ENCODE results near the gene TMEM167B. TPM values are rescaled to one million over a fixed set of nuclear protein-coding genes. Genes with fewer than 3 reads are reported as not detected.

TMEM167B gene
- total RNA-seq, 1 experiment from 2014 or later: 21.4 TPM

DNA sequence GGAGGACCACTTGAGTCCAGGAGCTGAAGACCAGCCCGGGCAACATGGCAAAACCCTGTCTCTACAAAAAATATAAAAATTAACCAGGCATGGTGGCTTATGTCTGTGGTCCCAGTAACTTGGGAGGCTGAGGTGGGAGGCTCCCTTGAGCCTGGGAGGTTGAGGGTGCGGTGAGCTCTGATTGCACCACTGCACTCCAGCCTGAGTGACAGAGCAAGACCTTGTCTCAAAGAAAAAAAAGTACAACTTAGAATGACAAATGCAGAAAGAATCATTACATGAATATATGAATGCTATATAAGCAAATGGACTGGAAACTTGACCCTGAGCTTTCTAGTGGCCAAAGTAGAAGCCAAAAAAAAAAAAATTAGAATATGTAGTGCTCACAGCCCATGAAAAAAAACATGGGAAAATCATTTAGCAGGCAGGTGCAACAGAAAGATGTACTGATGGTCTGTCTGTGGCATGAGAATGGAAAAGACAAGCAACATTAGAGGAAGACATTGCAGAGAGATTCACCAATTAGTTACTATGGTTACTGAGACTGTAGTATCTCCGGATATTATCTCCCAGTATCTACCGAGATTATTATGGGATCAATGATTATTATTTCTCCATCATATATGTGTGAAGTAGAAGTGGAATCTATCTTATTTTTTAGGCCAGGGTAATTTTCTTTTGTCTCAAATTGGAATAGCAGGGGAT lies 42.6 kb downstream of the TMEM167B start:
- no peak overlapping the region for H2AFZ ChIP-seq (ENCODE audit: low read depth, low read length, poor library complexity, severe bottlenecking)
- H3K4me2 ChIP-seq (ENCODE audit: low read length): no peak overlapping the region
- intact Hi-C loops (cut with micrococcal nuclease): no loop called here
- H3K4me3 ChIP-seq (replicated peaks in 1 of 2; ENCODE audit: low read depth in 1 of 2, low read length in 2 of 2): no peak overlapping the region
- no peak for DNase-seq (ENCODE audit: low read depth, low spot score)
- no peaks in the 10 kb centered on the region for H3K79me2 ChIP-seq (ENCODE audit: insufficient read depth, low read length)
- H3K9me2 ChIP-seq (ENCODE audit: insufficient read depth): no peaks in the 10 kb centered on the region; the same call in 1 of the 2 replicates
- H3K9me3 ChIP-seq (ENCODE audit: control insufficient read depth in 1 of 2, insufficient read depth in 1 of 2, low read depth in 1 of 2, low read length in 2 of 2): no peaks in the 10 kb centered on the region
- H3K36me3 ChIP-seq (ENCODE audit: control insufficient read depth in 1 of 2, insufficient read depth in 2 of 2, low read length in 2 of 2): no peaks in the 10 kb centered on the region
- H3K27me3 ChIP-seq (ENCODE audit: insufficient read depth, low read length): no peaks in the 10 kb centered on the region
- no peak for ATAC-seq
- ChIA-PET RAD21 (ENCODE audit: low non-redundant PET in 1 of 2, low total read pairs in 2 of 2, uncharacterized antibody in 2 of 2, unreplicated experiment in 2 of 2) (no interaction called here), CTCF (interaction anchor here (1.4 kb wide), 1 partner anchor 20 kb away, joined by 3 read pairs; no protein-coding TSS in a partner anchor), POLR2A (no interaction called here)
- H3K9ac ChIP-seq (ENCODE audit: low read length): no peak overlapping the region
- H3K27ac ChIP-seq (ENCODE audit: low read depth, low read length): no peak overlapping the region
- no peaks in the 10 kb centered on the region for H3K4me1 ChIP-seq (ENCODE audit: control insufficient read depth in 1 of 2, insufficient read depth in 2 of 2, low read length in 2 of 2)
- TF ChIP-seq JUND (IDR thresholded peaks at IDR 0.05): no peak
- no peak for TF ChIP-seq EZH2phosphoT487 (IDR thresholded peaks at IDR 0.05; ENCODE audit: borderline replicate concordance)
- TF ChIP-seq, protein P1, sequence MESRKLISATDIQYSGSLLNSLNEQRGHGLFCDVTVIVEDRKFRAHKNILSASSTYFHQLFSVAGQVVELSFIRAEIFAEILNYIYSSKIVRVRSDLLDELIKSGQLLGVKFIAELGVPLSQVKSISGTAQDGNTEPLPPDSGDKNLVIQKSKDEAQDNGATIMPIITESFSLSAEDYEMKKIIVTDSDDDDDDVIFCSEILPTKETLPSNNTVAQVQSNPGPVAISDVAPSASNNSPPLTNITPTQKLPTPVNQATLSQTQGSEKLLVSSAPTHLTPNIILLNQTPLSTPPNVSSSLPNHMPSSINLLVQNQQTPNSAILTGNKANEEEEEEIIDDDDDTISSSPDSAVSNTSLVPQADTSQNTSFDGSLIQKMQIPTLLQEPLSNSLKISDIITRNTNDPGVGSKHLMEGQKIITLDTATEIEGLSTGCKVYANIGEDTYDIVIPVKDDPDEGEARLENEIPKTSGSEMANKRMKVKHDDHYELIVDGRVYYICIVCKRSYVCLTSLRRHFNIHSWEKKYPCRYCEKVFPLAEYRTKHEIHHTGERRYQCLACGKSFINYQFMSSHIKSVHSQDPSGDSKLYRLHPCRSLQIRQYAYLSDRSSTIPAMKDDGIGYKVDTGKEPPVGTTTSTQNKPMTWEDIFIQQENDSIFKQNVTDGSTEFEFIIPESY (IDR thresholded peaks at IDR 0.05; ENCODE audit: extremely low read depth, insufficient replicate concordance, low read length): no peak
- no peak for TF ChIP-seq YY1 (IDR thresholded peaks at IDR 0.05; ENCODE audit: extremely low read depth, insufficient replicate concordance, low read depth, low read length)
- TF ChIP-seq, protein P2, sequence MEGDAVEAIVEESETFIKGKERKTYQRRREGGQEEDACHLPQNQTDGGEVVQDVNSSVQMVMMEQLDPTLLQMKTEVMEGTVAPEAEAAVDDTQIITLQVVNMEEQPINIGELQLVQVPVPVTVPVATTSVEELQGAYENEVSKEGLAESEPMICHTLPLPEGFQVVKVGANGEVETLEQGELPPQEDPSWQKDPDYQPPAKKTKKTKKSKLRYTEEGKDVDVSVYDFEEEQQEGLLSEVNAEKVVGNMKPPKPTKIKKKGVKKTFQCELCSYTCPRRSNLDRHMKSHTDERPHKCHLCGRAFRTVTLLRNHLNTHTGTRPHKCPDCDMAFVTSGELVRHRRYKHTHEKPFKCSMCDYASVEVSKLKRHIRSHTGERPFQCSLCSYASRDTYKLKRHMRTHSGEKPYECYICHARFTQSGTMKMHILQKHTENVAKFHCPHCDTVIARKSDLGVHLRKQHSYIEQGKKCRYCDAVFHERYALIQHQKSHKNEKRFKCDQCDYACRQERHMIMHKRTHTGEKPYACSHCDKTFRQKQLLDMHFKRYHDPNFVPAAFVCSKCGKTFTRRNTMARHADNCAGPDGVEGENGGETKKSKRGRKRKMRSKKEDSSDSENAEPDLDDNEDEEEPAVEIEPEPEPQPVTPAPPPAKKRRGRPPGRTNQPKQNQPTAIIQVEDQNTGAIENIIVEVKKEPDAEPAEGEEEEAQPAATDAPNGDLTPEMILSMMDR (IDR thresholded peaks at IDR 0.05 in 2 of 3, conservative IDR thresholded peaks at IDR 0.05 in 1 of 3; ENCODE audit: borderline replicate concordance in 1 of 3, insufficient read depth in 1 of 3, low read depth in 2 of 3, low read length in 2 of 3): no peak
- no peak for TF ChIP-seq CBX3 (IDR thresholded peaks at IDR 0.05; ENCODE audit: low read depth)
- TF ChIP-seq CEBPB (IDR thresholded peaks at IDR 0.05; ENCODE audit: low read depth): no peak
- TF ChIP-seq, protein P3, sequence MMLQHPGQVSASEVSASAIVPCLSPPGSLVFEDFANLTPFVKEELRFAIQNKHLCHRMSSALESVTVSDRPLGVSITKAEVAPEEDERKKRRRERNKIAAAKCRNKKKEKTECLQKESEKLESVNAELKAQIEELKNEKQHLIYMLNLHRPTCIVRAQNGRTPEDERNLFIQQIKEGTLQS (IDR thresholded peaks at IDR 0.05): no peak
- no TSS peak for BruUV-seq (replicated peaks)
- H4K20me1 ChIP-seq (ENCODE audit: insufficient read depth): no peaks in the 10 kb centered on the region
